A673 (cell line): ENCODE measurements around the gene PIGQ.

ENCODE experiments used
- CTCF ChIP-seq: fragments of 300-800, 200-600 bp; sonication (generic); conservative IDR thresholded peaks from 2 replicates; pipeline ENCODE4 v1.5.1; 2017; ENCODE audit warnings: low read depth, mild to moderate bottlenecking, antibody characterized with exemption, low read length, moderate library complexity, mixed read lengths
- EZH2 ChIP-seq: fragments of 200-600 bp; sonication (generic); IDR thresholded peaks from 2 replicates; pipeline ENCODE4 v1.6.1; 2017; ENCODE audit warnings: borderline replicate concordance, low read depth, mild to moderate bottlenecking, mixed read lengths, antibody characterized with exemption, low read length; ENCODE audit not compliant: poor library complexity, severe bottlenecking

- TF ChIP-seq CTCF: no peak
- no peak for TF ChIP-seq EZH2
Measured at GRCh38 chr16:534135-534534, 35.6 kb upstream of the PIGQ start.
